Gastroesophageal sphincter (tissue), 4 donors: Measurements from ENCODE around the gene CPA5. TPM values are rescaled to one million over a fixed set of nuclear protein-coding genes. Genes with fewer than 3 reads are reported as not detected.

Experiments
- ATAC-seq: fragments of 150-250 bp; one replicate; pipeline ENCODE4 v1.9.1; 2016; ENCODE audit warnings: mild to moderate bottlenecking, moderate library complexity
- H3K27ac ChIP-seq, 4 donors: fragments of 200-600 bp; sonication (generic) in 3 of 4; 1 replicate in 3 of 4; 2 replicates in 1 of 4; pipeline ENCODE4 v1.5.1; 2016 to 2019
- H3K27me3 ChIP-seq: fragments of 200-600 bp; sonication (generic); one replicate; pipeline ENCODE4 v1.5.1; 2019
- H3K36me3 ChIP-seq, 2 donors: fragments of 200-600 bp; sonication (generic); one replicate each; pipeline ENCODE4 v1.5.1; 2019; ENCODE audit warnings: control low read depth in 1 of 2
- H3K4me1 ChIP-seq, 3 donors: fragments of 200-600 bp; sonication (generic); 1 replicate in 2 of 3; 2 replicates in 1 of 3; pipeline ENCODE4 v1.5.1; 2016 to 2019; ENCODE audit warnings: control low read depth in 2 of 3
- H3K4me3 ChIP-seq, 2 donors: fragments of 200-600 bp; sonication (generic); one replicate each; pipeline ENCODE4 v1.5.1; 2019; ENCODE audit warnings: mild to moderate bottlenecking in 1 of 2, moderate library complexity in 1 of 2
- H3K9me3 ChIP-seq, 3 donors: fragments of 200-600 bp; sonication (generic); one replicate each; pipeline ENCODE4 v1.5.1; 2017 to 2019; ENCODE audit warnings: control low read depth in 2 of 3
- CTCF ChIP-seq, 4 experiments: fragments of 200-600 bp in 2 of 4; fragments of 450-650 bp in 2 of 4; sonication (generic) in 1 of 4; IDR thresholded peaks; one replicate each; pipeline ENCODE4 v1.5.1; 2017 to 2019; ENCODE audit warnings: antibody characterized with exemption in 4 of 4, mild to moderate bottlenecking in 2 of 4, moderate library complexity in 2 of 4
- EP300 ChIP-seq: sonication (generic); formaldehyde crosslinking; IDR thresholded peaks from one replicate; pipeline ENCODE4 v1.6.1; 2017; ENCODE audit warnings: antibody characterized with exemption, mild to moderate bottlenecking
- POLR2A ChIP-seq, 2 donors: fragments of 450-650 bp; IDR thresholded peaks; one replicate each; pipeline ENCODE4 v1.6.1; 2017; ENCODE audit warnings: antibody characterized with exemption in 2 of 2, mild to moderate bottlenecking in 2 of 2, moderate library complexity in 1 of 2
- POLR2AphosphoS5 ChIP-seq: sonication (generic); formaldehyde crosslinking; IDR thresholded peaks from one replicate; pipeline ENCODE4 v1.6.1; 2017; ENCODE audit warnings: antibody characterized with exemption
- WGBS, 2 donors: methylation state at CpG; one replicate each; pipeline ENCODE4 v1.1.5; 2018; ENCODE audit warnings: low coverage in 1 of 2; 5-methylcytosine and 5-hydroxymethylcytosine counted together
- total RNA-seq, 4 donors: library from RNA; depleted of rRNA; stranded (reverse); fragments of >200 nt; gene quantifications; one replicate each; pipeline ENCODE4 v1.1.0, GENCODE V29; 2016

The CPA5 gene
- total RNA-seq, 4 donors from 2014 or later = not detected

GRCh38 chr7:130363026-130363847, 18.6 kb downstream of the CPA5 start:
- TF ChIP-seq CTCF (IDR thresholded peaks at IDR 0.05) = no peak
- TF ChIP-seq POLR2A (IDR thresholded peaks at IDR 0.05) = no peak
- TF ChIP-seq EP300 = no peak
- TF ChIP-seq POLR2AphosphoS5 = peak; percentile 24
- Histone ChIP-seq H3K27me3 (no peaks in the 10 kb centered on the region), H3K9me3 (peaks cover 0 to 15% (median 0%) of the 10 kb centered on the region in 3 donors), H3K4me1 (no peaks in the 10 kb centered on the region), H3K36me3 (no peaks in the 10 kb centered on the region), H3K4me3 (no peak overlapping the region), H3K27ac (no peak overlapping the region)
- 50% methylated on average over 4 of the region's 8 CpGs; no CpG with 5 or more reads in 1 of the 2 donors for WGBS, 2 donors
- peak; percentile 40 for ATAC-seq

- whole genome bisulfite sequencing, 2 donors = 94% methylated on average over 4 of the region's 4 CpGs
- H3K27me3 ChIP-seq = no peaks in the 10 kb centered on the region
- ATAC-seq = no peak
- no peak overlapping the region for H3K4me3 ChIP-seq
- H3K36me3 ChIP-seq = no peaks in the 10 kb centered on the region
- TF ChIP-seq POLR2AphosphoS5 = no peak
- TF ChIP-seq EP300 = no peak
- no peak for TF ChIP-seq POLR2A (IDR thresholded peaks at IDR 0.05)
- H3K9me3 ChIP-seq = peaks cover 0 to 9% (median 0%) of the 10 kb centered on the region in 3 donors
- peaks cover 0 to 10% (median 0%) of the 10 kb centered on the region in 3 donors for H3K4me1 ChIP-seq
- H3K27ac ChIP-seq = no peak overlapping the region
These were observed 19.8 kb downstream of the CPA5 start for GRCh38 chr7:130364451-130364850.

- Histone ChIP-seq H3K27me3 (no peaks in the 10 kb centered on the region), H3K4me1 (peaks cover 0 to 17% (median 0%) of the 10 kb centered on the region in 3 donors), H3K9me3 (peaks cover 0 to 2% (median 0%) of the 10 kb centered on the region in 3 donors), H3K36me3 (no peaks in the 10 kb centered on the region), H3K27ac (no peak overlapping the region), H3K4me3 (no peak overlapping the region)
- no peak for TF ChIP-seq EP300
- TF ChIP-seq POLR2A (IDR thresholded peaks at IDR 0.05) = no peak
- no peak for TF ChIP-seq CTCF (IDR thresholded peaks at IDR 0.05)
- TF ChIP-seq POLR2AphosphoS5 = no peak
- no peak for ATAC-seq
- WGBS, 2 donors = 65 to 89% methylated on average over 1 to 2 of the region's 2 CpGs
These were observed 20.5 kb downstream of the CPA5 start for GRCh38 chr7:130365088-130365487.

GRCh38 chr7:130365511-130366441, 21.2 kb downstream of the CPA5 start:
- H3K36me3 ChIP-seq = no peaks in the 10 kb centered on the region
- TF ChIP-seq POLR2A (IDR thresholded peaks at IDR 0.05) (no peak), EP300 (no peak), CTCF (IDR thresholded peaks at IDR 0.05) (no peak), POLR2AphosphoS5 (peak; percentile 14)
- ATAC-seq = peak; percentile 25
- no peak overlapping the region for H3K27ac ChIP-seq
- H3K4me1 ChIP-seq = peaks cover 0 to 24% (median 0%) of the 10 kb centered on the region in 3 donors
- 60 to 73% methylated on average over 8 to 9 of the region's 15 CpGs for WGBS, 2 donors
- H3K4me3 ChIP-seq = no peak overlapping the region
- no peaks in the 10 kb centered on the region for H3K27me3 ChIP-seq
- no peaks in the 10 kb centered on the region for H3K9me3 ChIP-seq

- Histone ChIP-seq H3K27me3 (no peaks in the 10 kb centered on the region), H3K9me3 (no peaks in the 10 kb centered on the region), H3K4me3 (no peak overlapping the region), H3K36me3 (no peaks in the 10 kb centered on the region), H3K4me1 (peaks cover 0 to 30% (median 0%) of the 10 kb centered on the region in 3 donors), H3K27ac (no peak overlapping the region)
- 90% methylated on average over 6 of the region's 6 CpGs; no CpG with 5 or more reads in 1 of the 2 donors for WGBS, 2 donors
- TF ChIP-seq POLR2A (IDR thresholded peaks at IDR 0.05) (no peak), EP300 (no peak), CTCF (IDR thresholded peaks at IDR 0.05) (no peak), POLR2AphosphoS5 (no peak)
- no peak for ATAC-seq
These were observed 21.9 kb downstream of the CPA5 start for GRCh38 chr7:130366564-130366963.
